GM12878 (cell line): Measurements from ENCODE around the gene NEU1. TPM values are rescaled to one million over a fixed set of nuclear protein-coding genes. Genes with fewer than 3 reads are reported as not detected.
A peak's percentile ranks its signal among the peaks of the same experiment; 100 is the strongest.

Experiments
- ATF2 ChIP-seq: IDR thresholded peaks from 2 replicates; pipeline ENCODE4 v1.6.1; 2012; ENCODE audit warnings: low read length, inconsistent platforms
- E2F8 ChIP-seq: fragments of 450-650 bp; IDR thresholded peaks from 2 replicates; pipeline ENCODE4 v1.6.1; 2018; ENCODE audit warnings: mild to moderate bottlenecking, low read depth, moderate library complexity; ENCODE audit not compliant: partially characterized antibody
- GABPA ChIP-seq: IDR thresholded peaks from 2 replicates; pipeline ENCODE4 v1.6.1; 2014; ENCODE audit warnings: antibody characterized with exemption, low read depth, mild to moderate bottlenecking, inconsistent platforms
- MLLT1 ChIP-seq: fragments of 450-650 bp; IDR thresholded peaks from 2 replicates; pipeline ENCODE4 v1.6.1; 2016; ENCODE audit warnings: mild to moderate bottlenecking
- NFYA ChIP-seq: IDR thresholded peaks from 2 replicates; pipeline ENCODE4 v1.6.1; 2011; ENCODE audit warnings: low read depth, mild to moderate bottlenecking, low read length, improper control_type of control experiment, borderline replicate concordance
- NR2C1 ChIP-seq: fragments of 450-650 bp; IDR thresholded peaks from 2 replicates; pipeline ENCODE4 v1.6.1; 2017; ENCODE audit warnings: antibody characterized with exemption, mild to moderate bottlenecking, moderate library complexity
- SUZ12 ChIP-seq: fragments of 200-600 bp; sonication (generic); IDR thresholded peaks from one replicate; pipeline ENCODE4 v1.6.1; 2018; ENCODE audit warnings: antibody characterized with exemption, mild to moderate bottlenecking; ENCODE audit not compliant: unreplicated experiment
- TCF12 ChIP-seq: IDR thresholded peaks from 2 replicates; pipeline ENCODE4 v1.6.1; 2011; ENCODE audit warnings: low read depth, mild to moderate bottlenecking, low read length
- polyA plus RNA-seq, 11 experiments: library from polyadenylated mRNA; depleted of rRNA in 4 of 11; unstranded in 6 of 11; stranded (reverse) in 5 of 11; fragments of >200 nt; fragmentation: Nextera tagmentation in 4 of 11; fragmentation: Illumina TruSeq in 1 of 11; extraction: Ambion mirVana in 4 of 11; extraction: Trizol in 1 of 11; gene quantifications; 1 replicate in 1 of 11; 2 replicates in 10 of 11; pipeline versions ENCODE4 v1.2.1 to v1.2.3, GENCODE V29; 2011 to 2016; ENCODE audit warnings: inconsistent platforms in 2 of 11, missing spikeins in 2 of 11, low read depth in 1 of 11
- total RNA-seq, 4 experiments: library from RNA; depleted of rRNA in 3 of 4; stranded (reverse); fragments of >200 nt in 3 of 4; fragmentation: Illumina TruSeq in 1 of 4; extraction: Trizol in 1 of 4; gene quantifications; 2 replicates each; pipeline versions ENCODE4 v1.2.1 to v1.2.3, GENCODE V29; 2013 to 2021

Gene NEU1
- total and polyA plus RNA-seq, 10 of the 15 experiments (the other 5 are each of a cell fraction or from before 2014, with no cell fraction given): 7.2 to 26.9 (median 21.6) TPM

GRCh38 chr6:31829633-31830283 lies 32.9 kb downstream of the NEU1 start (continued):
- TF ChIP-seq E2F8 (peak; percentile 45), NR2C1 (no peak), GABPA (no peak), MLLT1 (0 out of 2 replicates have a peak, but pooled peaks have one; percentile 27), SUZ12 (no peak), TCF12 (no peak), ATF2 (0 out of 2 replicates have a peak, but pooled peaks have one; percentile 14), NFYA (no peak)
